Lower leg skin (tissue), 3 donors: ENCODE data around the gene PCDH9.

Experiments used
- CTCF ChIP-seq, 3 donors: fragments of 450-650 bp; IDR thresholded peaks; one replicate each; pipeline ENCODE4 v1.5.1; 2016; ENCODE audit warnings: antibody characterized with exemption in 3 of 3, mild to moderate bottlenecking in 3 of 3, moderate library complexity in 2 of 3
- POLR2A ChIP-seq, 2 donors: fragments of 450-650 bp; IDR thresholded peaks; one replicate each; pipeline ENCODE4 v1.6.1; 2016 to 2017; ENCODE audit warnings: antibody characterized with exemption in 2 of 2, mild to moderate bottlenecking in 1 of 2, moderate library complexity in 1 of 2

- TF ChIP-seq CTCF (IDR thresholded peaks at IDR 0.05) (no peak), POLR2A (IDR thresholded peaks at IDR 0.05) (no peak)
These were observed 211.4 kb downstream of the PCDH9 start for GRCh38 chr13:67018775-67019174.
